RKO (cell line): ENCODE measurements around the gene LRRC3C.
"Not testable (repeated sequence)": the region's sequence is repeated elsewhere in the genome, so short reads cannot be mapped to it uniquely, and the experiment has no call there.

ENCODE experiments used
- DNase-seq: peaks from one replicate; pipeline ENCODE4 v3.0.0-alpha.2; 2016; ENCODE audit warnings: low spot score

The LRRC3C gene

GRCh38 chr17:39927101-39927928 lies at the start of gene LRRC3C, which contains the start of gene ORMDL3:
TSS of gene LRRC3C (plus strand) at chr17:39927732. CDS start at chr17:39941524, 13,792 bp downstream.
TSS of gene ORMDL3 (minus strand) at chr17:39927601. CDS start at chr17:39924203, 3,398 bp downstream.
- DNase-seq = peak; percentile 96

- not testable (repeated sequence) for DNase-seq
Measured at GRCh38 chr17:39886102-39886501, 41.4 kb upstream of the LRRC3C start.

GRCh38 chr17:39887078-39887477 lies 40.5 kb upstream of the LRRC3C start:
- DNase-seq = no peak

- no peak for DNase-seq
Measured at GRCh38 chr17:39889200-39889599, 38.3 kb upstream of the LRRC3C start.

- DNase-seq = no peak
Measured at GRCh38 chr17:39894681-39895376, 32.7 kb upstream of the LRRC3C start.

GRCh38 chr17:39898088-39898487 lies 29.4 kb upstream of the LRRC3C start:
- no peak for DNase-seq

GRCh38 chr17:39899215-39899614 lies 28.3 kb upstream of the LRRC3C start:
- DNase-seq = no peak

GRCh38 chr17:39902027-39902426 lies 25.5 kb upstream of the LRRC3C start:
- DNase-seq = not testable (repeated sequence)

GRCh38 chr17:39903158-39903884 lies 24.2 kb upstream of the LRRC3C start:
- DNase-seq = no peak

- no peak for DNase-seq
Measured at GRCh38 chr17:39904990-39905288, 22.6 kb upstream of the LRRC3C start.

GRCh38 chr17:39908789-39909352 lies 18.7 kb upstream of the LRRC3C start:
- no peak for DNase-seq

- no peak for DNase-seq
Measured at GRCh38 chr17:39913989-39914388, 13.5 kb upstream of the LRRC3C start.

GRCh38 chr17:39915559-39915958 lies 12.0 kb upstream of the LRRC3C start:
- DNase-seq = no peak

GRCh38 chr17:39916918-39917317 lies 10.6 kb upstream of the LRRC3C start:
- peak; percentile 19 for DNase-seq

- DNase-seq = no peak
Measured at GRCh38 chr17:39919087-39919683, 8.3 kb upstream of the LRRC3C start.

- no peak for DNase-seq
Measured at GRCh38 chr17:39920218-39921210, 7.0 kb upstream of the LRRC3C start.

GRCh38 chr17:39921323-39921722 lies 6.2 kb upstream of the LRRC3C start:
- DNase-seq = no peak

- no peak for DNase-seq
Measured at GRCh38 chr17:39922006-39922405, 5.5 kb upstream of the LRRC3C start.

GRCh38 chr17:39923230-39923629 lies 4.3 kb upstream of the LRRC3C start:
- no peak for DNase-seq

GRCh38 chr17:39923836-39924690 lies 3.5 kb upstream of the LRRC3C start:
- DNase-seq = no peak
